Measurements from ENCODE around the gene GBE1.

DNA sequence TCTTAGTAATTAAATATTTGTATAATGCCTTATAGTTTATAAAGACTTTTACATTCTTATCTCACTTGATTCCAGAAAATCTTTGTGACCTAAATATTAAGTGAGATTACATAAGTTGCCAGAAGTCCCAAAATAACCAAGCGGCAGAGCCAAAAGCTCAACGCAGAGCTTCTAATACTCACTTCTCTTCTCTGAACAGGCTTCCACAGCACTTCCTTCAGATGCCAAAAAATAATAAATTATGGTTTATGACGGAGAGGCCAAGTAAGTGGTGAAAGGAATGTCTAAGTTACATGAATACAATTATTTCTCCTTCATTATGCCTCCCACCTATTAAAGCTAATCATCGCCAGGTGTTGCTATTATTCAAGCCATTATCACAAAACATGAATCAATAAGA, 110.3 kb downstream of the GBE1 start:
- no peak for TF ChIP-seq CTCF (IDR thresholded peaks at IDR 0.05)
- no peak for TF ChIP-seq POLR2A (IDR thresholded peaks at IDR 0.05)

Measured in breast epithelium (tissue), 3 donors.